HG03095 (cell line): ENCODE data around the gene GMPR.
"Not testable (repeated sequence)": the region's sequence is repeated elsewhere in the genome, so short reads cannot be mapped to it uniquely, and the experiment has no call there.

Experiments
- ATAC-seq: cut with Tn5 transposase; IDR thresholded peaks from one replicate; pipeline ENCODE4 v1.9.1; 2021; ENCODE audit warnings: moderate library complexity; ENCODE audit not compliant: unreplicated experiment

Gene GMPR

GRCh38 chr6:16225062-16225731, 13.2 kb upstream of the GMPR start:
- ATAC-seq: not testable (repeated sequence)

GRCh38 chr6:16226117-16227047, 12.0 kb upstream of the GMPR start:
- ATAC-seq: not testable (repeated sequence)

GRCh38 chr6:16227048-16227562, 11.3 kb upstream of the GMPR start:
- no peak for ATAC-seq

GRCh38 chr6:16227605-16228004, 10.8 kb upstream of the GMPR start:
- no peak for ATAC-seq

- no peak for ATAC-seq
Measured at GRCh38 chr6:16228043-16228442, 10.3 kb upstream of the GMPR start.

GRCh38 chr6:16228709-16229665, 9.4 kb upstream of the GMPR start:
- no peak for ATAC-seq

- ATAC-seq: no peak
Measured at GRCh38 chr6:16229700-16230099, 8.7 kb upstream of the GMPR start.

- no peak for ATAC-seq
Measured at GRCh38 chr6:16230953-16231352, 7.4 kb upstream of the GMPR start.

- no peak for ATAC-seq
Measured at GRCh38 chr6:16232086-16232485, 6.3 kb upstream of the GMPR start.

GRCh38 chr6:16236009-16236501, 2.3 kb upstream of the GMPR start:
- no peak for ATAC-seq

GRCh38 chr6:16236631-16237199, 1.7 kb upstream of the GMPR start:
- ATAC-seq: peak; percentile 47

GRCh38 chr6:16237242-16237641, 1.1 kb upstream of the GMPR start:
- ATAC-seq: no peak

GRCh38 chr6:16238963-16239797, 793 bp downstream of the GMPR start:
- ATAC-seq: no peak

GRCh38 chr6:16239798-16240123, 1.4 kb downstream of the GMPR start:
- no peak for ATAC-seq

GRCh38 chr6:16240589-16241320, 2.4 kb downstream of the GMPR start:
- ATAC-seq: no peak

- no peak for ATAC-seq
Measured at GRCh38 chr6:16241321-16241689, 2.9 kb downstream of the GMPR start.

- ATAC-seq: no peak
Measured at GRCh38 chr6:16243055-16243454, 4.7 kb downstream of the GMPR start.

GRCh38 chr6:16243664-16244063, 5.3 kb downstream of the GMPR start:
- ATAC-seq: no peak

GRCh38 chr6:16244446-16244845, 6.1 kb downstream of the GMPR start:
- no peak for ATAC-seq
